Neutrophil (primary cell): Measurements from ENCODE around the gene NTM.
"Not testable (repeated sequence)": the region's sequence is repeated elsewhere in the genome, so short reads cannot be mapped to it uniquely, and the experiment has no call there.

Source experiments
- H3K27ac ChIP-seq: fragments of 200-600 bp; sonication (generic); 2 replicates; pipeline ENCODE4 v1.5.1; 2016; ENCODE audit warnings: mild to moderate bottlenecking, moderate library complexity
- H3K27me3 ChIP-seq: fragments of 200-600 bp; sonication (generic); 2 replicates; pipeline ENCODE4 v1.6.0; 2016; ENCODE audit warnings: mild to moderate bottlenecking
- H3K36me3 ChIP-seq: fragments of 200-600 bp; sonication (generic); 2 replicates; pipeline ENCODE4 v1.5.1; 2017
- H3K4me1 ChIP-seq, 2 experiments: fragments of 200-600 bp in 1 of 2; sonication (generic) in 1 of 2; 1 replicate in 1 of 2; 2 replicates in 1 of 2; pipeline versions ENCODE4 v1.5.1 to v1.6.1; 2013 to 2016; ENCODE audit warnings: low read depth in 1 of 2, low read length in 1 of 2, mild to moderate bottlenecking in 1 of 2, moderate library complexity in 1 of 2; ENCODE audit not compliant: control insufficient read depth in 1 of 2, insufficient read depth in 1 of 2
- H3K4me3 ChIP-seq, 2 experiments: fragments of 200-600 bp in 1 of 2; sonication (generic) in 1 of 2; 1 replicate in 1 of 2; 2 replicates in 1 of 2; pipeline ENCODE4 v1.5.1; 2013 to 2016; ENCODE audit warnings: low read depth in 1 of 2, low read length in 1 of 2, mild to moderate bottlenecking in 1 of 2, moderate library complexity in 1 of 2
- H3K9me3 ChIP-seq: fragments of 200-600 bp; sonication (generic); 2 replicates; pipeline ENCODE4 v1.5.1; 2016
- TF ChIP-seq, protein P1 (sequence below): fragments of 200-600 bp; sonication (generic); IDR thresholded peaks from 2 replicates; pipeline ENCODE4 v1.5.1; 2016; ENCODE audit warnings: antibody characterized with exemption

The NTM gene

DNA sequence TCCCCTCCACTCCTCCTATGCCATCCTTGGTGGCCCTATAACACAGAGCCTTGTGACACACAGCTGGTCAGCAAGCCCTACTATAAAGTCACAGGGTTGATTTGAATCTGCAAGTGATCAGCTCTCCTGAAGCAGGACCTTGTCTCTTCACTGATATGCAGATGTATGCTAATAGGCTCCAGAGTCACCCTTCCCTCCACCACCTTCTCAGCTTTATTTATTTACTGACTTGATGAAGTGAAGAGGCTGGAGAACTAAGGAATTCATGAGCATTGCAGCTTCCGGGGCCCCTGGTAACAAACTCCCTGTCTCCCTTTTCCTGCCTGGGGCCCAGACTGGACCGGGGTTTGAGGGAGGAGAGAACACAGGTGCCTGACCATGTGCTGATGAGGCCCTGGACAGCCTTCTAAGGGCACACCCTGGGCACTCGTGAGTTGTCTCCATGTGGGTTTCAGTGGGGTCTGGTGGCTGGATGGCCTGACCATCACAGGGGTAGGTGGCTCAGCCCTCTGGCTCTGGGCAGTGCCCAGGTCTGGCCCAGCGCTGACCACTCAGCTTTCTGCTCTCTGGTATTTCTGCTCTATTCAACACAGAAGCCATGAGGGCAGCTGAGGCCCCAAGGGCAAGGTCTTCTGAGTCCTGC lies 307.5 kb downstream of the NTM start:
- Histone ChIP-seq H3K27me3 (peaks cover 9% of the 10 kb centered on the region), H3K9me3 (no peaks in the 10 kb centered on the region), H3K36me3 (no peaks in the 10 kb centered on the region), H3K4me3 (no peak overlapping the region), H3K27ac (no peak overlapping the region), H3K4me1 (no peaks in the 10 kb centered on the region)
- TF ChIP-seq, protein P1, sequence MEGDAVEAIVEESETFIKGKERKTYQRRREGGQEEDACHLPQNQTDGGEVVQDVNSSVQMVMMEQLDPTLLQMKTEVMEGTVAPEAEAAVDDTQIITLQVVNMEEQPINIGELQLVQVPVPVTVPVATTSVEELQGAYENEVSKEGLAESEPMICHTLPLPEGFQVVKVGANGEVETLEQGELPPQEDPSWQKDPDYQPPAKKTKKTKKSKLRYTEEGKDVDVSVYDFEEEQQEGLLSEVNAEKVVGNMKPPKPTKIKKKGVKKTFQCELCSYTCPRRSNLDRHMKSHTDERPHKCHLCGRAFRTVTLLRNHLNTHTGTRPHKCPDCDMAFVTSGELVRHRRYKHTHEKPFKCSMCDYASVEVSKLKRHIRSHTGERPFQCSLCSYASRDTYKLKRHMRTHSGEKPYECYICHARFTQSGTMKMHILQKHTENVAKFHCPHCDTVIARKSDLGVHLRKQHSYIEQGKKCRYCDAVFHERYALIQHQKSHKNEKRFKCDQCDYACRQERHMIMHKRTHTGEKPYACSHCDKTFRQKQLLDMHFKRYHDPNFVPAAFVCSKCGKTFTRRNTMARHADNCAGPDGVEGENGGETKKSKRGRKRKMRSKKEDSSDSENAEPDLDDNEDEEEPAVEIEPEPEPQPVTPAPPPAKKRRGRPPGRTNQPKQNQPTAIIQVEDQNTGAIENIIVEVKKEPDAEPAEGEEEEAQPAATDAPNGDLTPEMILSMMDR, result no peak

DNA sequence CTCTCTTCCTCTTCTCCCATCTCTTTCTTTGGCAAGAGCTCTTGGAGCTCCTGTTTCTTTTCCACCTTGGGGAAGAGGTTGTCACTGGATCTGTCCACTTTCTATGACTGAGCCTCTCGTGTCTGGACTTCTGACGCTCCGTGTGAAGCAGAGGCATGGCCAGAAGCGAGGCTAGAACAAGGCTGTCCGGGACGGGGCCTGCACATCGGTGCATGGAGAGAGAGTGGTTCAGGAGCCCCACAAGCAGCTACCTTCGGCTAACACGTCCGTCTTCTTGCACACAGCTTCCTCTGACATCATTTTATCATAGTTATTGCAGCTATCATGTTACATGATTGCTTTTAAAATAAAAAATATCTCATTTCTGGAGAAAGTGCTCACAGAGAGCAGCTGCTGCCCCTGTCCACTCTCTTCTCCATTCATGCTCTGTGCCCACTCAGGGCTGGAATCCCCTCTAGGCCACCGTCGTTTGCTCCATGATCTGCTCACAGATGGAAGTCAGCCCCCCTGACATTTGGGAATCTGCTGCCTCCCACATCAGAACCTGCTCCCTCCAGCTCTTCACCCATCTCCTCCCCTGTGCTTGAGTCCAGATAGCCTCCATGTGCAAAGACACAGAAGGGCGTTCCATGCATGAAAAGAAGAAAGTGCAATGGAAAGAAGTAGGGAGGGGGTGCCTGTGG lies 308.4 kb downstream of the NTM start:
- H3K4me1 ChIP-seq, result no peaks in the 10 kb centered on the region
- H3K27me3 ChIP-seq, result peaks cover 9% of the 10 kb centered on the region
- no peaks in the 10 kb centered on the region for H3K9me3 ChIP-seq
- TF ChIP-seq, protein P1, result no peak
- H3K27ac ChIP-seq, result no peak overlapping the region
- H3K36me3 ChIP-seq, result no peaks in the 10 kb centered on the region
- no peak overlapping the region for H3K4me3 ChIP-seq

DNA sequence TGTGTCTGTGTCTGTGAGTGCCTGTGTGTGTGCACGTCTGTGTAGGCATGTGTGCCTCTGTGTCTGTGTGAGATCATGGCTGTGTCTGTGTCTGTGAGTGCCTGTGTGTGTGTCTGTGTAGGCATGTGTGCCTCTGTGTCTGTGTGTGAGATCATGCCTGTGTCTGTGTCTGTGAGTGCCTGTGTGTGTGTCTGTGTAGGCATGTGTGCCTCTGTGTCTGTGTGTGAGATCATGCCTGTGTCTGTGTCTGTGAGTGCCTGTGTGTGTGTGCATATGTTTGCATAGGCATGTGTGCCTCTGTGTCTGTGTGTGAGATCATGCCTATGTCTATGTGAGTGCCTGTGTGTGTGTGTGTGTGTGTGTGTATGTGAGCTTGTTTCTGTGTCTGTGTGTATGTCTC lies 310.0 kb downstream of the NTM start:
- not testable (repeated sequence) for H3K27me3 ChIP-seq, H3K4me3 ChIP-seq, H3K9me3 ChIP-seq, H3K36me3 ChIP-seq, H3K4me1 ChIP-seq, H3K27ac ChIP-seq

DNA sequence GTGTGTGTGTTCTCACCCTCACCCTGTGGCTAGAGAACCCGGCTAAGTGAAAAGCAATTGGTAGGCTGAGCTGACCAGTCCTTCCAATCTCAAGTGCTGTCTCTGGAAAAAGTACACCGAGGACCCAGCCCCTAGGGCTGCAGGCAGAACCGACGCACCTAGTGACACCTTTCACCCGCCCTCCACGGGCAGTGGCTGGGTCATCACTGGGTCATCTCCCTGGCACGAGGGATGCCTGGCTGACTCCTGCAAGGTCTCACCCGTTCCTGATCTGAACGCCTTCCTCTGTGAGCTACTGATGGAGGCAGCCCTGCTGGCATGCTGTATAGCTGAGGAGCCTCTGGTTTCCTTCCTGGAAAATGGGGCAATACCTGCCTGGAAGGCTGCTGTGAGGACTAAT lies 311.5 kb downstream of the NTM start:
- H3K4me1 ChIP-seq, result no peaks in the 10 kb centered on the region
- no peaks in the 10 kb centered on the region for H3K9me3 ChIP-seq
- no peaks in the 10 kb centered on the region for H3K27me3 ChIP-seq
- no peaks in the 10 kb centered on the region for H3K36me3 ChIP-seq
- H3K27ac ChIP-seq, result no peak overlapping the region
- no peak overlapping the region for H3K4me3 ChIP-seq
- TF ChIP-seq, protein P1, result no peak

DNA sequence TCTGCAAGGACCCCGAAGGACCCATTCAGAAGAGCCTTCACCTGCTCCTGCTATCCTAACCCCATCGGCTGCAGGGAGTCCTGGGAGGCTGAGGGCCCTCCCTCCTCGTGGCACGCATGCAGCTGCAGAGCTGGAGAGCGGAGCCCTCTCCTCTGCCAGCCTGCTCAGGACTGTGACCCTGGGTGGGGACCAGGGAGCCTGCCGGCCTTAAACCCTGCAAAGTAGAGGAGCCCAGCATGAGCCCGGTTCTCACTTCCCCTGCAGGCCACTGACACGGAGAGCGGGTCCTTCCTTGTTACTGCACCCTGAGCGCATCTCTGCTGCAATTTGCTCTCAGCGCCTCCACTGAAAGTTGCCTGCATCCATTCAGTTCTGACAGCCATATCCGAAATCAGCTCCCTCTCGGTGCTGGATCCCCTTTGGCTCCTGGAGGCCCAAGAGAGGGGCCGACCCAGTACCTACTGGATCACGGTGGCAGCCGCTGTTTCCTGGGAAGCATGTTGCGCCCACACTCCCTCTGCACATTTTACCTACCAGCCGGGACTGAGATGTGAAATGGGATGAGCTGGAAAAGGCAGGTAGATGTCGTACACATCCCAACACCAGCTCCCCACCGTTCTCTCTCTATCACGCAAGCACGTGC lies 312.1 kb downstream of the NTM start:
- Histone ChIP-seq H3K4me3 (no peak overlapping the region), H3K27me3 (peaks cover 3% of the 10 kb centered on the region), H3K4me1 (no peaks in the 10 kb centered on the region), H3K27ac (no peak overlapping the region), H3K36me3 (no peaks in the 10 kb centered on the region), H3K9me3 (no peaks in the 10 kb centered on the region)
- TF ChIP-seq, protein P1, result no peak

DNA sequence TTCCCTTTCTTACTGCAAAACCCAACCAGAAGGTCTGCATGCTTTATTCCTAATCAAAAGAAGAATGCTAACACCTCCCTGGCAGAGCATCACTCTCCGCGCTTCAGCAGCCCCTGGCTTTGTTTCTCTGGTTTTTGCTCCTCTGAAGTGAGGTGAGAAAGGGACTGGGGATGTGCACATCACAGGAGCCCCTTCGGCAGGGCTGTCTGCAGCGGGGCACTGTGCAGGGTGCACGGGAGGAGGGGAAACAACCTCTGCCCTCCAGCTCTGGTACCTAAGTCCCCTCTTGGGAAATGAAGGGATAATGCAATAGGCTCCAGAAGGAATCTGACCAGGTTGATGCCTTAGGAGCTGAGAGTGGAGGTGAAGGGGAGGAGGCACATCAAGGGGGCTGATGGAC lies 312.7 kb downstream of the NTM start:
- Histone ChIP-seq H3K27me3 (peaks cover 10% of the 10 kb centered on the region), H3K9me3 (no peaks in the 10 kb centered on the region), H3K27ac (no peak overlapping the region), H3K4me1 (no peaks in the 10 kb centered on the region), H3K4me3 (no peak overlapping the region), H3K36me3 (no peaks in the 10 kb centered on the region)
- TF ChIP-seq, protein P1, result no peak
